ENCODE data around the gene FOXN3. TPM values are rescaled to one million over a fixed set of nuclear protein-coding genes. Genes with fewer than 3 reads are reported as not detected.

FOXN3 gene
- total and polyA plus RNA-seq, 10 of the 15 experiments (the other 5 are each of a cell fraction or from before 2014, with no cell fraction given): 4.5 to 68.9 (median 29.7) TPM

- TF ChIP-seq NR2C2 (IDR thresholded peaks at IDR 0.05; ENCODE audit: borderline replicate concordance, control insufficient read depth, insufficient read length, low read depth) (no peak), TAF1 (IDR thresholded peaks at IDR 0.05; ENCODE audit: borderline replicate concordance, low read depth, low read length) (no peak), REST (IDR thresholded peaks at IDR 0.05; ENCODE audit: low read depth, low read length) (no peak)
These were observed 207.5 kb downstream of the FOXN3 start (continued) for GRCh38 chr14:89209558-89209957.

GRCh38 chr14:89207925-89208328, 209.1 kb downstream of the FOXN3 start:
- RAD21 ChIA-PET (ENCODE audit: unreplicated experiment): interaction anchor here (1.1 to 1.5 kb wide), 2 partner anchors 157 to 218 kb away, joined by 3 to 4 read pairs; no protein-coding TSS in a partner anchor
- no TSS peak for BruUV-seq (replicated peaks)
- Histone ChIP-seq H3K27me3 (replicated peaks in 1 of 2; ENCODE audit: control insufficient read depth in 2 of 2, insufficient read depth in 2 of 2, low read length in 1 of 2) (no peaks in the 10 kb centered on the region), H3K4me3 (no peak overlapping the region), H3K36me3 (ENCODE audit: control insufficient read depth in 2 of 2, insufficient read depth in 2 of 2, low read length in 1 of 2) (no peaks in the 10 kb centered on the region; a peak in 2 of 4 replicates), H3K27ac (ENCODE audit: control insufficient read depth, insufficient read depth) (no peak overlapping the region), H3K9ac (ENCODE audit: control insufficient read depth, insufficient read depth, low read length) (no peak overlapping the region), H3K9me3 (replicated peaks; ENCODE audit: control insufficient read depth, insufficient read depth, low read length) (no peaks in the 10 kb centered on the region), H4K20me1 (ENCODE audit: control insufficient read depth, insufficient read depth) (no peaks in the 10 kb centered on the region), H3K4me1 (ENCODE audit: control insufficient read depth, insufficient read depth, low read length) (no peaks in the 10 kb centered on the region), H3K79me2 (ENCODE audit: control insufficient read depth, insufficient read depth, low read length) (no peaks in the 10 kb centered on the region; the same call in 1 of the 2 replicates), H3K4me2 (ENCODE audit: control insufficient read depth, insufficient read depth) (no peak overlapping the region), H2AFZ (ENCODE audit: control insufficient read depth, low read depth, low read length) (no peak overlapping the region)
- FAIRE-seq (no peak), ATAC-seq (peak; percentile 85), DNase-seq (ENCODE audit: low read depth, low spot score) (peak; percentile 17)
- POLR2A ChIA-PET: interaction anchor here (0.6 kb wide), 1 partner anchor 1646 kb away, joined by 3 read pairs; no protein-coding TSS in a partner anchor
- CTCF ChIA-PET: interaction anchor here (1.3 to 2.8 kb wide), 2 partner anchors 13 to 31 kb away, joined by 4 to 16 read pairs; no protein-coding TSS in a partner anchor
- intact Hi-C loops (cut with micrococcal nuclease; ENCODE audit: unreplicated experiment): no loop called here
- in situ Hi-C loops (cut with MboI): no loop called here
- SMC1A ChIA-PET (ENCODE audit: uncharacterized antibody, unreplicated experiment): interaction anchor here (0.7 to 1.7 kb wide), 3 partner anchors 41 to 235 kb away, joined by 3 to 6 read pairs (median 4); no protein-coding TSS in a partner anchor
- WGBS (ENCODE audit: insufficient coverage, insufficient replicate concordance, low lambda C conversion rate, missing lambda C conversion rate): 19% methylated on average over 7 of the region's 7 CpGs
- 0 out of 3 replicates have a peak, but pooled peaks have one; percentile 16 for TF ChIP-seq POU2F2 (IDR thresholded peaks at IDR 0.05; ENCODE audit: borderline replicate concordance, low read depth, low read length)
- peak; percentile 27; the same call in 1 of the 2 replicates for TF ChIP-seq IKZF1 (conservative IDR thresholded peaks at IDR 0.05)
- TF ChIP-seq CEBPZ (IDR thresholded peaks at IDR 0.05; ENCODE audit: low read depth, low read length): no peak
- no peak for TF ChIP-seq PRDM15 (CRISPR knock-in tag; IDR thresholded peaks at IDR 0.05)
- TF ChIP-seq MTA2 (IDR thresholded peaks at IDR 0.05; ENCODE audit: low read depth): peak; percentile 80
- peak; percentile 84 for TF ChIP-seq MEF2B (IDR thresholded peaks at IDR 0.05; ENCODE audit: partially characterized antibody, poor library complexity, severe bottlenecking)
- TF ChIP-seq NR2F1 (conservative IDR thresholded peaks at IDR 0.05): peak; percentile 79
- peak; percentile 6; the same call in 1 of the 2 replicates for TF ChIP-seq NR2C1 (IDR thresholded peaks at IDR 0.05)
